ENCODE results near the gene MYLK.

Gene MYLK

DNA sequence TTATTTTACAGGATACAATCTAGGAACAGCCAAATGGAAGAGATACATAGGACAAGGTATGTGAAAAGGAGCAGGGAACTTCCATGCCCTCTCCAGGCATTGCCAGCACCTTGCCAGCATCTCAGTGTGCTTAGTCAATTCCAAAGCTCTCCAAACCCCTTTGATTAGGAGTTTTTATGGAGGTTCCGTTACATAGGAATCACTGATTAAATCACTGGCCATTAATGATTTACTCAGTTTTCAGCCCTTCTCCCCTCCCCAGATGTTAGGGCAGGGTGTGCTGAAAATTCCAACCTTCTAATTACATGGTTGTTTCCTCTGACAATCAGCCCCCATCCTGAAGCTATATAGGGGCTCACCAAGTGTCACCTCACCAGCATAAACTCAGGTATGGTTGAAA is 11.5 kb downstream of the MYLK start:
- Histone ChIP-seq H3K9me2 (ENCODE audit: low read depth, low read length) (no peaks in the 10 kb centered on the region), H3F3A (ENCODE audit: insufficient read depth, low read length) (no peaks in the 10 kb centered on the region), H3K27ac (ENCODE audit: low read depth, low read length, poor library complexity, severe bottlenecking) (no peak overlapping the region), H2AFZ (ENCODE audit: low read length) (no peak overlapping the region), H4K20me1 (ENCODE audit: insufficient read depth, low read length) (no peaks in the 10 kb centered on the region), H3K79me2 (ENCODE audit: insufficient read depth, low read length) (no peaks in the 10 kb centered on the region), H3K9ac (ENCODE audit: low read length) (no peak overlapping the region), H3K36me3 (ENCODE audit: insufficient read depth, low read length) (no peaks in the 10 kb centered on the region), H3K4me3 (ENCODE audit: low read depth, low read length, poor library complexity, severe bottlenecking) (no peak overlapping the region), H3K4me1 (ENCODE audit: insufficient read depth, low read length, severe bottlenecking) (no peaks in the 10 kb centered on the region), H3K27me3 (ENCODE audit: insufficient read depth, low read length) (no peaks in the 10 kb centered on the region), H3K9me3 (ENCODE audit: low read length) (no peaks in the 10 kb centered on the region), H3K4me2 (ENCODE audit: low read length) (no peak overlapping the region)
- TF ChIP-seq CTCF (IDR thresholded peaks at IDR 0.05; ENCODE audit: low read length) (no peak), EZH2 (IDR thresholded peaks at IDR 0.05; ENCODE audit: borderline replicate concordance, low read length) (no peak)

GRCh38 chr3:123871946-123872345 is 12.2 kb downstream of the MYLK start:
- Histone ChIP-seq H2AFZ (ENCODE audit: low read length) (no peak overlapping the region), H3K4me1 (ENCODE audit: insufficient read depth, low read length, severe bottlenecking) (no peaks in the 10 kb centered on the region), H3K4me2 (ENCODE audit: low read length) (no peak overlapping the region), H3K9ac (ENCODE audit: low read length) (no peak overlapping the region), H3K79me2 (ENCODE audit: insufficient read depth, low read length) (no peaks in the 10 kb centered on the region), H3K27me3 (ENCODE audit: insufficient read depth, low read length) (no peaks in the 10 kb centered on the region), H3K9me2 (ENCODE audit: low read depth, low read length) (no peaks in the 10 kb centered on the region), H3K4me3 (ENCODE audit: low read depth, low read length, poor library complexity, severe bottlenecking) (no peak overlapping the region), H4K20me1 (ENCODE audit: insufficient read depth, low read length) (no peaks in the 10 kb centered on the region), H3K36me3 (ENCODE audit: insufficient read depth, low read length) (no peaks in the 10 kb centered on the region), H3F3A (ENCODE audit: insufficient read depth, low read length) (no peaks in the 10 kb centered on the region), H3K9me3 (ENCODE audit: low read length) (no peaks in the 10 kb centered on the region), H3K27ac (ENCODE audit: low read depth, low read length, poor library complexity, severe bottlenecking) (no peak overlapping the region)
- TF ChIP-seq CTCF (IDR thresholded peaks at IDR 0.05; ENCODE audit: low read length), result no peak
- TF ChIP-seq EZH2 (IDR thresholded peaks at IDR 0.05; ENCODE audit: borderline replicate concordance, low read length), result no peak

GRCh38 chr3:123870033-123870432 is 14.1 kb downstream of the MYLK start:
- H3K79me2 ChIP-seq (ENCODE audit: insufficient read depth, low read length), result no peaks in the 10 kb centered on the region
- TF ChIP-seq CTCF (IDR thresholded peaks at IDR 0.05; ENCODE audit: low read length) (no peak), EZH2 (IDR thresholded peaks at IDR 0.05; ENCODE audit: borderline replicate concordance, low read length) (no peak)
- no peak overlapping the region for H3K9ac ChIP-seq (ENCODE audit: low read length)
- H3K4me3 ChIP-seq (ENCODE audit: low read depth, low read length, poor library complexity, severe bottlenecking), result no peak overlapping the region
- H3K27me3 ChIP-seq (ENCODE audit: insufficient read depth, low read length), result no peaks in the 10 kb centered on the region
- no peak overlapping the region for H2AFZ ChIP-seq (ENCODE audit: low read length)
- H4K20me1 ChIP-seq (ENCODE audit: insufficient read depth, low read length), result no peaks in the 10 kb centered on the region
- H3K4me1 ChIP-seq (ENCODE audit: insufficient read depth, low read length, severe bottlenecking), result no peaks in the 10 kb centered on the region
- no peaks in the 10 kb centered on the region for H3K9me2 ChIP-seq (ENCODE audit: low read depth, low read length)
- no peak overlapping the region for H3K27ac ChIP-seq (ENCODE audit: low read depth, low read length, poor library complexity, severe bottlenecking)
- H3K4me2 ChIP-seq (ENCODE audit: low read length), result no peak overlapping the region
- H3K9me3 ChIP-seq (ENCODE audit: low read length), result no peaks in the 10 kb centered on the region
- no peaks in the 10 kb centered on the region for H3F3A ChIP-seq (ENCODE audit: insufficient read depth, low read length)
- H3K36me3 ChIP-seq (ENCODE audit: insufficient read depth, low read length), result no peaks in the 10 kb centered on the region

Data from OCI-LY1 (cell line).